Gastroesophageal sphincter (tissue), 3 donors: ENCODE results near the gene ABHD3.

ENCODE experiments used
- POLR2A ChIP-seq, 2 donors: fragments of 450-650 bp; IDR thresholded peaks; one replicate each; pipeline ENCODE4 v1.6.1; 2017; ENCODE audit warnings: antibody characterized with exemption in 2 of 2, mild to moderate bottlenecking in 2 of 2, moderate library complexity in 1 of 2
- TF ChIP-seq, protein P1 (sequence below), 4 experiments: fragments of 200-600 bp in 2 of 4; fragments of 450-650 bp in 2 of 4; sonication (generic) in 1 of 4; IDR thresholded peaks; one replicate each; pipeline ENCODE4 v1.5.1; 2017 to 2019; ENCODE audit warnings: antibody characterized with exemption in 4 of 4, mild to moderate bottlenecking in 2 of 4, moderate library complexity in 2 of 4

DNA sequence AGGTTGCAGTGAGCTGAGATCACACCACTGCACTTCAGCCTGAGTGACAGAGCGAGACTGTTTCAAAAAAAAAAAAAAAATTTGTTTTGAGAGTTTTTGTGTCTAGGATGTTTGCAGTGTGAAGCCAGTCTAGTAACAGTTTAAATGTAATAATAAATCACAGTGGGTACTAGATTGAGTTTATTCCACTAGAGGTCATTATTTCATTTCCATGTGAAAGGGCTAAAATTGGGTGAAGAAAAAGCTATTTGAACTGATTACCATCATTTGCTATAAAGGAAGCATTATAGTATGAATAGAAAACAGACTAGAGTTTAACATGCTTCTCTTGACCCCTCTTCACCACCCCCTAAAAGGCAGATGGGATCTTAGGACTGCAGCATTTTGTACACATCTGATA lies 72.2 kb downstream of the ABHD3 start:
- TF ChIP-seq, protein P1, sequence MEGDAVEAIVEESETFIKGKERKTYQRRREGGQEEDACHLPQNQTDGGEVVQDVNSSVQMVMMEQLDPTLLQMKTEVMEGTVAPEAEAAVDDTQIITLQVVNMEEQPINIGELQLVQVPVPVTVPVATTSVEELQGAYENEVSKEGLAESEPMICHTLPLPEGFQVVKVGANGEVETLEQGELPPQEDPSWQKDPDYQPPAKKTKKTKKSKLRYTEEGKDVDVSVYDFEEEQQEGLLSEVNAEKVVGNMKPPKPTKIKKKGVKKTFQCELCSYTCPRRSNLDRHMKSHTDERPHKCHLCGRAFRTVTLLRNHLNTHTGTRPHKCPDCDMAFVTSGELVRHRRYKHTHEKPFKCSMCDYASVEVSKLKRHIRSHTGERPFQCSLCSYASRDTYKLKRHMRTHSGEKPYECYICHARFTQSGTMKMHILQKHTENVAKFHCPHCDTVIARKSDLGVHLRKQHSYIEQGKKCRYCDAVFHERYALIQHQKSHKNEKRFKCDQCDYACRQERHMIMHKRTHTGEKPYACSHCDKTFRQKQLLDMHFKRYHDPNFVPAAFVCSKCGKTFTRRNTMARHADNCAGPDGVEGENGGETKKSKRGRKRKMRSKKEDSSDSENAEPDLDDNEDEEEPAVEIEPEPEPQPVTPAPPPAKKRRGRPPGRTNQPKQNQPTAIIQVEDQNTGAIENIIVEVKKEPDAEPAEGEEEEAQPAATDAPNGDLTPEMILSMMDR (IDR thresholded peaks at IDR 0.05): no peak
- no peak for TF ChIP-seq POLR2A (IDR thresholded peaks at IDR 0.05)
